Inflammatory macrophage treated with lipopolysaccharide for 1 hour (primary cell): ENCODE results near the gene CCDC27.
"Not testable (repeated sequence)": the region's sequence is repeated elsewhere in the genome, so short reads cannot be mapped to it uniquely, and the experiment has no call there.

Experiments
- DNase-seq, 2 donors: peaks; one replicate each; pipeline ENCODE4 v3.0.0-alpha.2; 2020 to 2022

Gene CCDC27

GRCh38 chr1:3796215-3797061 is 44.2 kb downstream of the CCDC27 start, which contains the start of gene LRRC47:
TSS of gene LRRC47 (minus strand) at chr1:3796498. CDS start at chr1:3796476, 22 bp downstream.
- DNase-seq, result peak; percentile 85 to 91

GRCh38 chr1:3799976-3800685 is 47.9 kb downstream of the CCDC27 start:
- DNase-seq, result peak; percentile 15 to 84

GRCh38 chr1:3800795-3801194 is 48.5 kb downstream of the CCDC27 start:
- not testable (repeated sequence) for DNase-seq

DNA sequence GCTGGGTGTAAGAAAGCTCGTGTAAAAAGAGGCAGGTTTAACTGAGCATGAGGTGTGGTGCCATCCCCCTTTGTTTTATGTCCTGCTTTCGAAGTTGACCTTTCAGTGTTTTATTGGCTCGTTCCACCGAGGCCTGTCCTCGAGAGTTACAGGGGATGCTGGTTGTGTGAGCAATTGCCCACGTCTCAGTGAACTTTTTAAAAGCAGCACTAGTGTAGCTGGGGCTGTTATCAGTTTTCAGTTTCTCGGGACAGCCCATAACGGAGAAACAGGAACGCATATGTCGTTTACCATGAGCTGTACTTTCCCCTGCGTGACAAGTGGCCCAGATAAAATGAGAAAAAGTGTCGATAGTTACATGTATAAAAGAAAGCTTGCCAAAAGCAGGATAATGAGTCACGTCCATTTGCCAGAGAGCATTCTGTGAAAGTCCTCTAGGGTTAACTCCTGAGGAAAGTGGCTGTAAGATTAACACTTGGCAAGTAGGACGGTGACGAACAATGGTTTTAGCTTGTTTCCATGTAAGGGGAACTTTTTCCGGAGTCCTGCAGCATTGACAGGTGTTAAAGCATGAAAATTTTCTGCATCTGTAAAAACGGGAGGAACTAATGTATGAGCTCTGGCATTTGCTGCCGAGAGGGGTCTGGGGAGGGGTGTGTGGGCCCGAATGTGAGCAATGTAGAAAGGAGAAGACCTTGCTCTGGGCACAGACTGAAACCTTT is 51.8 kb downstream of the CCDC27 start:
- no peak for DNase-seq

DNA sequence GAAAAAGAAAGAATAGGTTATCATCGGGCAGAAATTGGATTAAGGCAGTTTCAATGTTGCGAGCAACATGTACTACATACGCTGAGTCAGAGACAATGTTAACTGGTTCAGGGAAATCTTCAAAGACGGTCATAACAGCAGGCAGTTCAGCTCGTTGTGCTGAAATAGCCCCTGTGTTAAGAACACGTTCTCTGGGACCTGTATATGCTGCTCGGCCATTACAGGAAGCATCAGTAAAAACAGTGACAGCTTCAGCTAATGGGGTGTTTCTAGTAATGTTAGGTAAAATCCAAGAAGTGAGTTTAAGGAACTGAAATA is 52.3 kb downstream of the CCDC27 start:
- not testable (repeated sequence) for DNase-seq

DNA sequence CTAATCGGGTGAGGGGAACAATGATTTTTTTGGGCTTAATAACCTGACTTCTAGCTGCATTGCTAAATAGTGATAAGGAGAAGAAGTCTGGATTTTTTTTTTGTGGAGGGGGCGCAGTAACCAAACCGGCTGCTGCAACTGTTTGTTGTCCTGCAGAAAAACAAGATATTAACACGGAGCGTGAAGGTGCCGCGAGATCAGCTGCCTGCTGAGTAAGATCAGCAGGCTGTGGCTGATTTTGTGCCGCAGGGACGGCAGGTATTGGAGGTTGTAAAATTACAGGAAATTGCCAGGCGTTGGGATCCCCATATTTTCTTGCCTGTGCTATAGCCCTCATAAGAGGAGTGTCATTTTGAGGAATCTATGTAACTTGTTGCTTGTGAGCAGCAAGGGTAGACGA is 52.8 kb downstream of the CCDC27 start:
- no peak for DNase-seq

GRCh38 chr1:3807769-3808168 is 55.5 kb downstream of the CCDC27 start:
- no peak for DNase-seq

GRCh38 chr1:3809680-3810079 is 57.4 kb downstream of the CCDC27 start:
- no peak for DNase-seq

- not testable (repeated sequence) for DNase-seq
Measured at GRCh38 chr1:3810149-3810761, 58.0 kb downstream of the CCDC27 start.

- DNase-seq, result peak in 1 of 2 donors; percentile 16
Measured at GRCh38 chr1:3811595-3811911, 59.3 kb downstream of the CCDC27 start.

- no peak for DNase-seq
Measured at GRCh38 chr1:3814065-3814464, 61.8 kb downstream of the CCDC27 start.

DNA sequence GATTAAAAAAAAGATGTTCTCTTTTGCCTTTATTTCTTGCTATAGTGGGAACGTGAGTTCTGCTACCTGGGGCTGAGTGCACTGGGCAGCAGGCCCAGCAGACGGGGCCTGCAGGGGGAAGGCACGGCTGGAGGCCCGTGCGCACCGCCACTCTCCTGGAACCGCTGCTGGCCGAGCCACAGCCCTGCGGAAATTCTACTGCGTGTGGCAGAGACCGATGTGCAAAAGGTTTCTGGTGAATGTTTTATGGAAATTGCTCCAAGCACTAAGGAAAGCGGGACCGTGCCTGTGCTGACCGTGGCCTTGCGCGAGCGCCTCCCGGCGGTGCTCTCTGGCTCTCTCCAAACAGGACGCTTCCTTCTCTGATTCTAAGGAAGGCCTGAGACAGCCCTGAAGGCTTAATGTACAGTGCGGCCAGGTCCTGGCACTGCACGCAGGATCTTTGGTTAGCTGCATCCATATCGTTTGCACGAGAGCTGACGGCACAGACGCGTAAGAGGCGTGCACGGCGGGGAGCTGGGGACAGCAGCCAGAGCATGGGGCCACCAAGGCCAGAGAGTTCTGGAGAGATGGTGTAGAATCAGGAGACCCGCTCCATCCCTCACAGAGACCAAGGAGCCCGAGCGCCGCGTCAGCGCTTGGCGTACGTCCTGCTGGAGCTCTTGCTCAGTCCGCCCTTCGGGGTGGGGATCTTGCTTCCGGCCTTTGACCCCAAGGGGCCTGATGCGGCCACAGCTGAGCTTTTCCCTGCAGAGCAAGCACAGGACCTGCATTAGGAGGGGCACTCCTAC is 62.7 kb downstream of the CCDC27 start:
- no peak for DNase-seq

GRCh38 chr1:3816331-3817137 is 64.3 kb downstream of the CCDC27 start:
- DNase-seq, result no peak

GRCh38 chr1:3817138-3817740 is 65.0 kb downstream of the CCDC27 start:
- no peak for DNase-seq

DNA sequence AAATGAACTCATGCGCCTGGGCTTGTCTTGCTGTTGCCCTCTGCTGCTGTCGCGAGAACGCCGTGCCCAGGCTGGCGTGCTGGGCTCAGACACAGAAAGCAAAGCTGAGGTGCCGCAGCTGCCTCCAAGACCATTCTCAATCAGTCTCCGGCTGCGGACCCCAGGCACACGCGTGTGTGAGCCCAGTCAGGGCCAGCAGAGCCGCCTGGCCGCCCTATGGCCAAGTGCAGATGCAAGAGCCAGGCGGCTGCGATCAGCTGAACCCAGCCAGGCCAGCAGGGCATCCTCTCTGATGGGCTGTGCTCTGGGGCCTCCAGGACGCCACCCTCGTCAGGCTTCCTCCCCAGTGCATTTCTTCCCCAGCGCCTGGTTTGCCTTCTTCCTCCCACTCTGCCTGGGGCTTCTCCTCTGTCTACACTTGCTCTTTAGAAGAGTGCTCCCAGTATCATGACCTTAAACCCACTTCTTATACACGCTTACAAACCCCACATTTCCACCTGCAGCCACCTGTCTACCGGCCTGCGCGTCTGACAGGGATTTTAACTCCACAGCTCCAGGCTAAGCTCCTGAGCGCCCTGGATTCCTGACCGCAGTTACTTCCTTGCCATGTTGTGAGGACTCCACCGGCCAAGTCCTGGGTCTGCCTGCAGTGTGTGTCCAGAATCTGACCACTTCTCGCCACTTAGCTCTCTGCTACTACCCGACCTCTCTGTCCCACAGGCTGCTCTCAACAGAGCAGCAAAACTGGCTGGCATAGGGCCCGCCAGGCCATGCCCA is 65.8 kb downstream of the CCDC27 start:
- no peak for DNase-seq

DNA sequence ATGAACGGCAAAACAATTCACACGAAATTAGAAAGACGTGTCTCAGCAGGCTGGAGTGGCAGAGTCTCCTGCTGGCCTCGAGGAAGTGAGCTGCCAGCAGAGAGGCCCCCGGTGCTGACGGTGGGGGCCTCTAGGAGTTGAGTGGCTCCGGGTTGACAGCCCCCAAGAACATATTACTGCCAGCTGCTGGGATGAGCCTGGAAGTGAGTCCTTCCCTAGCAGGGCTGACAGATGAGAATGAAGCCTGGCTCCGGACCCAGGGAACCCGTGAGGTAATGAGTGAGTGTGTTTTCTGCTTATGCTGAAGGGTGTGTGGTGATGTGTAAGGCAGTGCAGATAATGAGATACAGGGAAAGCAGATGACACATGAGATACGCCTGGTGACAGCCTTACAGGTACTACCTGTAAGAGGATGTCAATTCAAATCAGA is 67.5 kb downstream of the CCDC27 start:
- no peak for DNase-seq

DNA sequence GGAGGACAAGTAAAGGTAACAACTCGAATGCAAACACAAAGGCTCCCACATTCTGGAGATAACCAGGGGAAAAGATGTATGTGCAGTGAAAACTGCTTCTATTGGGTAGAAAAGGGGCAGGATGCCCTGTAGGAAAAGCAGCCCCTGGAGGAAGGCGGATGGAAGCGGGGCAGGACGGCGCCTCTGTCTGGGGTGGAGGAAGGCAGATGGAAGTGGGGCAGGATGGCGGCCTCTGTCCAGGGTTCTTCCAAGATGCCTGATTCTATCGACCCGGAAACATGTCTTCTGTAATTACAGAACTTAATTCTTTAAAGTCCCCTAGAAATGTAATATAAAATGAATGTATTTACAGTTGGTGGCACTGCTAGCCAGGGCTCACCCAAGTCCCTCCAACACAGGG is 68.1 kb downstream of the CCDC27 start:
- no peak for DNase-seq

DNA sequence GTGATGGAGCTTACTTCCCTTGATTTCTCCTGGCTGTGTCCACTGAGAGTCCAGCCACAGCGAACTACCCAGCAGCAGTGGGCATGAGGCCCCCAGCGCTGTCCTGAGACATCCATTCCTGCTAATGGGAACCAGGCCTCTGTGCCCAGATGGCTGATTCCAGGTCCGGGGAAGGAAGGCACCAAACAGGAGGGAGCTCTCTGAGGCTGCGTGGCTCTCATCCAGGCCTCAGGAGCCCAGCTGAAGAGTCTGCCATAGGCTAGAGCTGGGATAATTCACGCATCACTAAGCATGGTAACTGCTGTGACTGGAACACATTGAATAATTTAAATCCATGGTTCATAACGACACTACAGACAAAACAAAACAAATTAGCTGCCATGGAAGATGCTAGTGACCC is 68.8 kb downstream of the CCDC27 start:
- no peak for DNase-seq
